Heart left ventricle (tissue), 13 donors: ENCODE data around the gene TBPL2.

ENCODE experiments used
- POLR2A ChIP-seq, 2 donors: fragments of 450-650 bp; IDR thresholded peaks; one replicate each; pipeline ENCODE4 v1.6.1; 2017; ENCODE audit warnings: antibody characterized with exemption in 2 of 2, mild to moderate bottlenecking in 2 of 2, moderate library complexity in 2 of 2
- TF ChIP-seq, protein P1 (sequence below), 12 donors: fragments of 200-600 bp; sonication (generic) in 4 of 12; IDR thresholded peaks; one replicate each; pipeline versions ENCODE4 v1.5.0 to v1.8.0; 2018 to 2022; ENCODE audit warnings: antibody characterized with exemption in 12 of 12, mild to moderate bottlenecking in 5 of 12
- donor health status: ischemic (EF 13 %, LVEDD 7.1; RV severe dilation, severe dysfunction).
- donor health status: DM: no; HTN: yes; CAD: no.
- donor health status: DM: no; HTN: no; CAD: no.
- donor health status: ischemic (EF 25% LVEDD 6.9; RV normal size, moderate dysfunction).
- donor health status: ischemic (EF 25% LVEDD 5.7; RV mildly dilated, moderate dysfunction).
- donor health status: ischemic (EF 35%, LVEDD 5.7; RV mildly dilated, moderate dysfunction).
- donor health status: nonischemic (EF 11% LVEDD 7.7; RV severe dilation, severe dysfunction).
- donor health status: DM: yes; HTN: yes; CAD: no.
- donor health status: PGD.
- donor health status: ischemic (EF 29% LVEDD 5.4; RV normal size, mild dysfunction).
- donor health status: nonischemic (EF 23%, LVEDD 6.1; RV moderate dilation, normal function).

DNA sequence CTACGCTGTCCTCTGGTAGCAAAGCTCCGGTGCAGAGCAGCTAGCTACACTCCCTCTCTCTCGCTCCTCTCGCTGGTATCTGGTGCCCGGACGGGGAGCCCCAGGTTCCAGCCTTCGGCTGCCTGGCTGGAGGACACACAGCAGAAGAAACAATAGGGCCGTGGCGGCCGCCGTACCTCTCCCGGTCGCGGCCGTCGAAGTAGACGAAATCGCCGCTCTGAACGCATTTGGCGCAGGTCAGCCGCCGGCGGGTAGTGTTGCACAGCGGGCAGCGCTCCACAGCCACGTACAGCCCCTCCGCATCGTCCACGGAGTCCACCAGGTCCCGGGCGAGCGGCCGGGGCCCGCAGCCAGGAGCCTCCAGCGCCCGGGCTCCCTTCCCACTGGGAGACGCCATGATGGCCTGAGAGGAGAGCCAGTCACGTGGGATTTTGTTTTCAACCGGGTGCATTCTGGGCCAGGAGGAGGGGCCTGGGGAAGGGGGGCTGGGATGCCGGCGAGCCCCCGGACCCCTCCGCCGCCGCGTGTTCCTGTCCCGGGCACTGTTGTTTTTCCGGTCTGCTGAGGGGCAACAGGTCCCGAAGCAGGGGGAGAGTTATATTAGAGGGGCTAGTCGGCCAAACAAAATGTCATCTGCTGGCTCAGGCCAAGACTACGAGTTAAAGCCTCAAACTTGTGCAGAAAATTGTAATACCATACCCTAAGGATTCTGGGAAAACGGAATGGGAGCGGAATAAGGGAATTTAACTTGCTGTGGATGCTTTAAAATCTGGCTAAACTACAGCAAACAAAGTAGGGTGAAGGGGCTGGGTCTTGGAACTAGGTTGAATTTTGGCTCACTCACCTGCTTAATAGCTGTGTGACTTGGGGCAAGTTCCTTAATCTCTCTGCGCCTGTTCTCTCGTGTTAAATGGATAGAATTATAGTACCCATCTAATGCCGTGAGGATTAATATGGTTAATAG, 28.7 kb downstream of the TBPL2 start, which contains the start of gene ATG14:
- TF ChIP-seq, protein P1, sequence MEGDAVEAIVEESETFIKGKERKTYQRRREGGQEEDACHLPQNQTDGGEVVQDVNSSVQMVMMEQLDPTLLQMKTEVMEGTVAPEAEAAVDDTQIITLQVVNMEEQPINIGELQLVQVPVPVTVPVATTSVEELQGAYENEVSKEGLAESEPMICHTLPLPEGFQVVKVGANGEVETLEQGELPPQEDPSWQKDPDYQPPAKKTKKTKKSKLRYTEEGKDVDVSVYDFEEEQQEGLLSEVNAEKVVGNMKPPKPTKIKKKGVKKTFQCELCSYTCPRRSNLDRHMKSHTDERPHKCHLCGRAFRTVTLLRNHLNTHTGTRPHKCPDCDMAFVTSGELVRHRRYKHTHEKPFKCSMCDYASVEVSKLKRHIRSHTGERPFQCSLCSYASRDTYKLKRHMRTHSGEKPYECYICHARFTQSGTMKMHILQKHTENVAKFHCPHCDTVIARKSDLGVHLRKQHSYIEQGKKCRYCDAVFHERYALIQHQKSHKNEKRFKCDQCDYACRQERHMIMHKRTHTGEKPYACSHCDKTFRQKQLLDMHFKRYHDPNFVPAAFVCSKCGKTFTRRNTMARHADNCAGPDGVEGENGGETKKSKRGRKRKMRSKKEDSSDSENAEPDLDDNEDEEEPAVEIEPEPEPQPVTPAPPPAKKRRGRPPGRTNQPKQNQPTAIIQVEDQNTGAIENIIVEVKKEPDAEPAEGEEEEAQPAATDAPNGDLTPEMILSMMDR (IDR thresholded peaks at IDR 0.05): no peak
- TF ChIP-seq POLR2A (IDR thresholded peaks at IDR 0.05): peak in 1 of 2 donors; percentile 57
